Left lung (tissue), 10 donors: Measurements from ENCODE around the gene NR6A1. TPM values are rescaled to one million over a fixed set of nuclear protein-coding genes. Genes with fewer than 3 reads are reported as not detected.

ENCODE experiments used
- ATAC-seq: fragments of 200-7000 bp; cut with Tn5 transposase; one replicate; pipeline ENCODE4 v1.9.1; 2020; ENCODE audit warnings: moderate library complexity
- DNase-seq, 4 donors: peaks; one replicate each; pipeline ENCODE4 v3.0.0-alpha.2; 2013 to 2020
- H3K27ac ChIP-seq, 2 donors: fragments of 200-600 bp; sonication (generic) in 1 of 2; one replicate each; pipeline versions ENCODE4 v1.5.0 to v1.8.0; 2020 to 2021
- H3K27me3 ChIP-seq, 2 donors: fragments of 200-600 bp; sonication (generic) in 1 of 2; one replicate each; pipeline versions ENCODE4 v1.5.0 to v1.8.0; 2020 to 2021
- H3K36me3 ChIP-seq, 2 donors: fragments of 200-600 bp; sonication (generic) in 1 of 2; one replicate each; pipeline versions ENCODE4 v1.5.0 to v1.8.0; 2020 to 2021
- H3K4me1 ChIP-seq, 2 donors: fragments of 200-600 bp; one replicate each; pipeline ENCODE4 v1.8.0; 2021
- H3K4me3 ChIP-seq, 2 donors: fragments of 200-600 bp; sonication (generic) in 1 of 2; one replicate each; pipeline versions ENCODE4 v1.5.0 to v1.8.0; 2020 to 2021; ENCODE audit warnings: mild to moderate bottlenecking in 1 of 2
- H3K9me3 ChIP-seq, 2 donors: fragments of 200-600 bp; sonication (generic) in 1 of 2; one replicate each; pipeline versions ENCODE4 v1.5.0 to v1.8.0; 2020 to 2021
- CTCF ChIP-seq, 2 donors: fragments of 200-600 bp; sonication (generic) in 1 of 2; IDR thresholded peaks; one replicate each; pipeline versions ENCODE4 v1.5.0 to v1.8.0; 2021; ENCODE audit warnings: antibody characterized with exemption in 2 of 2
- intact Hi-C, 2 donors: fragments of 100-400 bp; cut with DNase I; formaldehyde crosslinking; loops; one replicate each; pipeline versions ENCODE4 v1.11.2 to v1.14.2; 2022
- polyA plus RNA-seq, 6 donors: library from polyadenylated mRNA; unstranded; fragments of 120-200 nt; gene quantifications; one replicate each; pipeline ENCODE4 v1.2.1, GENCODE V29; 2013; ENCODE audit not compliant: insufficient read length in 6 of 6
- total RNA-seq, 2 donors: library from RNA; stranded (reverse); fragmentation: NEBNext Ultra II Directional; extraction: Animal tissue kit (Norgen Biotek cat#: 25700); gene quantifications; one replicate each; pipeline ENCODE4 v1.2.1, GENCODE V29; 2021
- donor health status: DM: no; HTN: yes; CAD: no.
- donor health status: DM: no; HTN: no; CAD: no.

Gene NR6A1
- total and polyA plus RNA-seq, 8 donors = 1.2 to 4.1 (median 1.7) TPM

GRCh38 chr9:124499216-124499615, 271.9 kb downstream of the NR6A1 start:
- no peaks in the 10 kb centered on the region for H3K36me3 ChIP-seq
- H3K27ac ChIP-seq = no peak overlapping the region
- TF ChIP-seq CTCF (IDR thresholded peaks at IDR 0.05) = no peak
- intact Hi-C loops = no loop called here
- peaks cover 33 to 66% of the 10 kb centered on the region in 2 donors for H3K27me3 ChIP-seq
- H3K4me3 ChIP-seq = no peak overlapping the region
- no peaks in the 10 kb centered on the region for H3K9me3 ChIP-seq
- H3K4me1 ChIP-seq = peaks cover 2 to 4% of the 10 kb centered on the region in 2 donors
- no peak for ATAC-seq
- no peak for DNase-seq

GRCh38 chr9:124498499-124499146, 272.5 kb downstream of the NR6A1 start:
- Histone ChIP-seq H3K27me3 (peaks cover 27 to 60% of the 10 kb centered on the region in 2 donors), H3K4me3 (no peak overlapping the region), H3K36me3 (no peaks in the 10 kb centered on the region), H3K27ac (no peak overlapping the region), H3K4me1 (no peaks in the 10 kb centered on the region), H3K9me3 (no peaks in the 10 kb centered on the region)
- peak in 1 of 4 donors; percentile 68 for DNase-seq
- intact Hi-C loops = no loop called here
- TF ChIP-seq CTCF (IDR thresholded peaks at IDR 0.05) = no peak
- no peak for ATAC-seq

- H3K27me3 ChIP-seq = peaks cover 21 to 57% of the 10 kb centered on the region in 2 donors
- no peak overlapping the region for H3K4me3 ChIP-seq
- no peaks in the 10 kb centered on the region for H3K4me1 ChIP-seq
- intact Hi-C loops = no loop called here
- TF ChIP-seq CTCF (IDR thresholded peaks at IDR 0.05) = no peak
- DNase-seq (no peak), ATAC-seq (no peak)
- H3K27ac ChIP-seq = no peak overlapping the region
- no peaks in the 10 kb centered on the region for H3K36me3 ChIP-seq
- no peaks in the 10 kb centered on the region for H3K9me3 ChIP-seq
These were observed 273.1 kb downstream of the NR6A1 start for GRCh38 chr9:124498040-124498439.

GRCh38 chr9:124497441-124497840, 273.7 kb downstream of the NR6A1 start:
- intact Hi-C loops = no loop called here
- ATAC-seq (no peak), DNase-seq (peak in 1 of 4 donors; percentile 55)
- no peak for TF ChIP-seq CTCF (IDR thresholded peaks at IDR 0.05)
- Histone ChIP-seq H3K27me3 (peaks cover 15 to 57% of the 10 kb centered on the region in 2 donors), H3K9me3 (no peaks in the 10 kb centered on the region), H3K4me1 (no peaks in the 10 kb centered on the region), H3K36me3 (no peaks in the 10 kb centered on the region), H3K27ac (no peak overlapping the region), H3K4me3 (no peak overlapping the region)

- Histone ChIP-seq H3K9me3 (no peaks in the 10 kb centered on the region), H3K27ac (no peak overlapping the region), H3K4me3 (no peak overlapping the region), H3K36me3 (no peaks in the 10 kb centered on the region), H3K4me1 (no peaks in the 10 kb centered on the region), H3K27me3 (peaks cover 5 to 50% of the 10 kb centered on the region in 2 donors)
- DNase-seq = peak in 1 of 4 donors; percentile 39
- intact Hi-C loops = no loop called here
- no peak for TF ChIP-seq CTCF (IDR thresholded peaks at IDR 0.05)
- ATAC-seq = no peak
These were observed 274.6 kb downstream of the NR6A1 start for GRCh38 chr9:124496463-124496862.
